Stimulated activated CD4-positive, alpha-beta T cell treated with anti-CD3 and anti-CD28 coated beads, Interleukin-12 subunit alpha, Interleukin-12 subunit beta, amount 100 ng/mL, for 48 hours (primary cell): ENCODE measurements around the gene RICTOR.
"Not testable (repeated sequence)": the region's sequence is repeated elsewhere in the genome, so short reads cannot be mapped to it uniquely, and the experiment has no call there.

Source experiments
- DNase-seq, 3 donors: peaks; one replicate each; pipeline ENCODE4 v3.0.0-alpha.2; 2020; ENCODE audit warnings: low read depth in 2 of 3, low spot score in 1 of 3

RICTOR gene

DNA sequence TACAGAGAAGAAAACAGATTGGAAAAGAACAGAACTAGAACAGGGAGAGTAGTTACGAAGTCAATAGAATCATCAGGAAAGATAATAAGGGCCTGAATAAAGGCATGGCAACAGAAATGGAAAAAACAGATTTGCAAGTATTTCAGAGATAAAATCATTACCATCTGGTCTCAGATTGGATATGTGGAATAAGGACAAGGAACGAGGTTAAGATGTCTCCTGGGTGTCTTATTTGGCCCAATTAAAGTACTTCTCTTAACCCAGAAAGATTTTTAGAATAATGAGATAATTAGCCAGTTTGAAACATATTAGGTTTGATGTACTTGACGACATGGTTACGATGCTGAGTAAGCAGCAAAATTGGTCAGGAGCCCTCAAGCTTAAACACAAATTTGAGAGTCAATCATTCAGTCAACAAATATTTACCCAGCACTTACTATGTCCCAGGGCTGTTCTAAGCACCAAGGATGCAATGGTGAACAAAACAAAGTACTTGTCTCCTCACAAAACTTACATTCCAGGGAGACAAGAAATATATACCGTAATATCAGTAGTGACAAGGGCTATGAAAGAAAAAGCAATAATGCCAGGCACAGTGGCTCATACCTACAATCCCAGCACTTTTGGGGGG lies 18.3 kb downstream of the RICTOR start:
- DNase-seq = no peak

DNA sequence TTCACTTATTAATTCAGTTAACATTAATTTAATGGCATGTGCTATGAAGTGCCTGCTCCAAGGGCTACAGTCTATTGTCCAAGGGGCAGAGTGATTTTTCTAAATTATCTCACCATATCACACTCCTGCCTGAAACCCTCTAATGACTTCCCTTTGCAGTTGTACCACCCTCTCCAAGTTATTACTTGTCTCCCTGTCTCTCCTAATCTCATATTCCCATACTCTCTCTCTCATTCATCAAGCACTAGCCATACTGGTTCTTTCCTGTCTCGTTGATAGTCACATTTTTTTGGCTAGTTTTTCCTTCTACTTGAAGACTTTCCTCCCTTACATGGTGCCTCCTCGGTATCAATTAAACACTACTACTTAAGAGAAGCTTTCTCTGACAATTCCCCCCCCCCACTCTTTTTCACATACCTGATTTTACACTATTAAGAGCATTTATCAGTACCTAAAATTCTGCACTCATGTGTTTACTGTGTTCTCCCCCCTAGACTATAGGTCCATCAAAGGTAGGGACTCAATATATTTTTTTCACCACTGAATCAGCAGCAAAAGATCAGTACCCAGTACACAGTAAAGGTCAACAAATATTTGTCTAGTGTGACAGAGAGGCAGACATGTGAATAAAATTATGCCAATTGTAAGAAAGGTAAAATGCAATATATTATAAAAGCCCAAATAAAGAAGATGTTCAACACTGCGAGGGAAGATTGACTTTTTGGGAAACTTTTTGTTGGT lies 19.0 kb downstream of the RICTOR start:
- no peak for DNase-seq

DNA sequence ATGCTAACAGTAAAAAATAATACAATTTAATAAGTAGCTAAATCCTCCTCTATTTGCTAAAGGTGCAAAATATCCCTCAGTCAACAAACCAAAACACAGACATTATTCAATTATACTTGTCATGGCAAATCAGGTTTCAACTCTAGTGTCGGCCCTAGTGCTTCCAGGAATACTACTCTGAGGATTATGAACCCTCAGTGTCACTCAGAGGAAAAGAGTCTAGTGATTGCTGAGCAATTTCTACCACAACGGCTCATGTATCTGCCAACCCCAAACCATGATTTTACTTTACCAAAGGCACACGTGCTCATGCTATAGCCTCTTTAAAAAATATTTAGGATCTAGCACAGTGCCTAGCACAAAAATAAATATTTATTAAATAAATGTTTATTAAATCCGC lies 21.0 kb downstream of the RICTOR start:
- DNase-seq = no peak

DNA sequence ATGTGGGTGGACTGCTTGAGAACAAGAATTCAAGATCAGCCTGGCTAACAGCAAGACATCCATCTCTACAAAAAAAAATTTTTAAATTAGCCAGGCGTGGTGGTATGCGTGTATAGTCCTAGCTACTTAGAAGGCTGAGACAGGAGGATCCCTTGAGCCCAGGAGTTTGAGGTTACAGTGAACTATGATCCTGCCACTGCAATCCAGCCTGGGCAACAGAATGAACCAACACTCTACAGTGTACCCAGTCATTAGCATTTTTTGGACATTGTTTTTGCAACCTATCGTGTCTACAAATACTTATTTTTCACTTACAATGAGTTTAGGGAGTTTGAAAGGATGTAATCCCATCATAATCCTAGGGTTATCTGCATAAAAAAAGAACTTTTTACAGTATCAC lies 22.1 kb downstream of the RICTOR start:
- DNase-seq = no peak

DNA sequence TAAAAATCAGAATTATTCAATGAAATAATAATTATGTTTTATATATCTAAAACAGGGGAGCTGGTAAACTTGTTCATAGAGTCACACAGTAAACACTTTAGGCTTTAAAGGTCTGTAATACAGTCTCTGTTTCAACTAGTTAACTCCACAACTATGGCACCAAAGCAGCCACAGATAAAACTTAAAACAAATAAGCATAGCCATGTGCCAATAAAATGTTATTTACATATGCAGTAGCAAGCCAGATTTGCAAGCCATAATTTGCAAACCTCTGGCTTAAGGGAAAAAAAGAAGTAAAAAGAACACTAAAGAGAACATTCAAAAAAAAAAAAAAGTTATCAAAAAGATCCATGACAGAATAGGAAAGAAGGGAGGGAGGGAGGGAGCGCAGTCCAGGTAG lies 24.9 kb downstream of the RICTOR start:
- DNase-seq = no peak

DNA sequence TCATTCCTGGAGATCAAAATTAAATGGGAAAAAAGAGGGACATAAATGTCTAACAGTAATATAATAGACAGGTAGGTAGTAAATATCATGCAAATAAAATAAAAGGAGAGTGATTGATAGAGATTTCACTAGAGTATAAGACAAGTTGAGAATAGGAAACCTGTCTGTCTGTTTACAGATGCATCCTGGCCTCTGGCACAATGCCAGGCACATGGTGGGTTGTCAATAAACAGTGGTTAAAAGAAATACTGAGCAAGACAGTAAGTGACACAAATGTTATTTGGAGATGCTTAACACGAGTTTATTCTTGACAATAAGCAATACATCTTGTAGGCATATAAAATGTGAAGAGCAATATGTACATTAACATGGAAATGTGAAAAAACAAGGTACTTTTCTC lies 33.3 kb downstream of the RICTOR start:
- no peak for DNase-seq

DNA sequence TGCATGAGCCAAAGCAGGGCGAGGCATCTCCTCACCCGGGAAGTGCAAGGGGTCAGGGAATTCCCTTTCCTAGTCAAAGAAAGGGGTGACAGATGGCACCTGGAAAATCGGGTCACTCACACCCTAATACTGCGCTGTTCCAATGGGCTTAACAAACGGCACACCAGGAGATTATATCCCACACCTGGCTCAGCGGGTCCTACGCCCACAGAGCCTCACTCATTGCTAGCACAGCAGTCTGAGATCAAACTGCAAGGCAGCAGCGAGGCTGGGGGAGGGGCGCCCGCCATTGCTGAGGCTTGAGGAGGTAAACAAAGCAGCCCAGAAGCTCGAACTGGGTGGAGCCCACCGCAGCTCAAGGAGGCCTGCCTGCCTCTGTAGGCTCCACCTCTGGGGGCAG lies 39.7 kb downstream of the RICTOR start:
- DNase-seq = not testable (repeated sequence)

DNA sequence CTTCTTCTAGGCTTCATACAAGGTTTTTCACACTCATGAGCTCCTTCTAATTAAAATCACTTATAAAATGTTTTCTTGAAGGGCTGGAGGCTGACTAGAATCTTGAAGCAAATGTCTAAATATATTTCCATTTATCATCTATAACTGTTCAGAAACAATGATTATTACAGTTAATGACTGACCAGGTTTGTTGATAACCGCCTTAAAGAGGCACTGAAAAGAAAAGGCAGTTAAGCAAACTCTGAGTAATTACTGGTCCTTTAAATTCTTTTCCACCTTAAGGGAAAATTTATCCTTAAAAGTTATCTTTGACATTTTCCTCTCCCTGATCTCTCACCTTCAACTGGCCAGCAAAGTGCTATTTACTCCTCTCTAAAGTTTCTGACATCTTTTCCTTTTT lies 43.2 kb downstream of the RICTOR start:
- no peak for DNase-seq

DNA sequence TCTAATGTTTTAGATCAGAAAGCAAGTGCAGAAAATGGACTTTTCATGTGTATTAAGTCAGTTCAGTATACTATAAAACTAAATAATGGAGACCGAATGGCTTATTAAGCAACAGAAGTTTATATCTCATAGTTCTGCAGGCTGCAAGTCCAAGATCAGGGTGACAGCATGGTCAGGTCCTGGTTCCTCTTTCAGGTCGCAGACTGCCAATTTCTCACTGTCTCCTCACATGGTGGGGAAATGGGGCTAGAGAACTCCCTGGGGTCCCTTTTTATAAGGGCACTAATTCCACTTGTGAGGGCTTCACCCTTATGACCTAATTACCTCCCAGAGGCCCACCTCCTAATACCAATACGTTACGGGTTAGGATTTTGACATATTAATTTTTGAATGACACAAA lies 48.7 kb downstream of the RICTOR start:
- no peak for DNase-seq

DNA sequence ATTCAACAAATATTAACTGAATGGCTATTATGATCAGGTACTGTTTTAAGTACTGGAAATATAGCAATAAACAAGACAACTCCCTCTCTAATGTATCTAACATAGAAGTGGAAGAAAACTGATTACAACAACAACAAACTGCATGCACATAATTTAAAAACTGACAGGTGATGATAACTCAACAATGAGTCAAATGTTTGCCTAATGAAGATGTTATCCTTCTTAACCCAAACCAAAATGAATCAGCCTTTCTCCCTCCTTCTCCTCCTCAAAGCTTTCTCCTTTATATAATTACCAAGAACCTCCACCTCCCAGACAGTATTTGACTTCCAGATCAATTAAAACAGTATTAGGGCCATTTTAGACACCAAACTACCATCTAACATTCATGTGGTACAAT lies 49.3 kb downstream of the RICTOR start:
- no peak for DNase-seq

DNA sequence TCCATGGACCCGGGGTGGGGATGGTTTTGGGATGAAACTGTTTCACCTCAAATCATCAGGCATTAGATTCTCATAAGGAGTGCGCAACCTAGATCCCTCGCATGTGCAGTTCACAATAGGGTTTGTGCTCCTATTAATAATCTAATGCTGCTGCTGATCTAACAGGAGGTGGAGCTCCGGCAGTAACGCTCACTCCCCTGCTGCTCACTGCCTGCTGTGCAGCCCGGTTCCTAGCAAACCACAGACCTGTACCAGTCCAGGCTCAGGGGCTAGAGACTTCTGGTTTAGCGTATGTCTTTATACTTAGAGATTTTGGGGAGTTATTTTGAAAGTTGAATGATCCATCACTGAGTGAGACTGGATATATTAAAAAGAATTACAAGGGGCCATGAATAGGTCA lies 50.2 kb downstream of the RICTOR start:
- DNase-seq = no peak

DNA sequence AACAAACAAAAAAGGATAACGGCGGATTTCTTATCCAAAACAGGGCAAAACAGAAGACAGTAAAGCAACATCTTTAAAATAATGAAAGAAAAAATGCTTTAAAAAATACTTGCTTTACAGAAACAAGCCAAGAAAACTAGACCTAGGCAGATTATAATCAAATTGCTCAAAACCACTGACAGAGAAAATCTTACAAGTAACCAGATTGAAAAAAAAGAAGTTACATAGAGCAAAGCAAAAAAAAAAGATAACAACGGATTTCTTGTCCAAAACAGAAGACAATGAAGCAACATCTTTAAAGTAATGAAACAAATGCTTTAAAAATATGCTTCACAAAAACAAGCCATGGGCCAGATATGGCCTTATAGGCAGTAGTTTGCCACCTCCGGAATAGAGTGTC lies 51.1 kb downstream of the RICTOR start:
- no peak for DNase-seq

DNA sequence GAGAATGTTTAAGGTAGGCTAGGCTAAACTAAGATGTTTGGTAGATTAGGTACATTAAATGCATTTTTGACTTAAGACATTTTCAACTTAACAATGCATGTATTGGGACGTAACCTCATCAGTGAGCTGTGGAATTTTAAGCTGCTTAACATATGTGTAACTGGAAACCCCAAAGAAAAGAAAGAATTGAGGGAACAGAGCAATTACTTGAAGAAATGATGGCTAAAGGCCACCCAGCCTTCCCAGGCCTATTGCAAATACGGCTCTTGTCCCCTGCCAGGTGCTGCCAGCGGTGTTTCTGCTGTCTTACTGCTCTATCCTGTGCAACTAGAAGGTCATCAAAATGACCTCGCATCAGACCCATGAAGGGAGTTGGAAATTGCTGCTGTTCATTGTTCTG lies 52.0 kb downstream of the RICTOR start:
- no peak for DNase-seq

DNA sequence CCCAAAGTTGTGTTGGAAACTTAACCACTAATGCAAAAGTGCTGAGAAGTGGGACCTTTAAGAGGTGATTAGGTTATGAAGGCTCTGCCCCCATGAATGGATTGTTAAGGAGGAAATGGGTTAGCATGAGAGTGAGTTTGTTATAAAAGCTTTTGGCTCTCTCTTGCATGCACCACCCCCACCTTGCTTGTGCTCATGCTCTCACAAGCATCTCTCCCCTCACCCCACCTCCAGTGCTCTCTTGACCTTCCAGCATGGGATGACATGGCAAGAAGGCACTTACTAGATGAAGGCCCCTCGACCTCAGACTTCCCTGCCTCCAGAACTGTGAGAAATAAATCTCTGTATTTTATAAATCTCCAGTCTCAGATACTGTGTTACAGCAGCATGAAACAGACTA lies 52.8 kb downstream of the RICTOR start:
- no peak for DNase-seq

DNA sequence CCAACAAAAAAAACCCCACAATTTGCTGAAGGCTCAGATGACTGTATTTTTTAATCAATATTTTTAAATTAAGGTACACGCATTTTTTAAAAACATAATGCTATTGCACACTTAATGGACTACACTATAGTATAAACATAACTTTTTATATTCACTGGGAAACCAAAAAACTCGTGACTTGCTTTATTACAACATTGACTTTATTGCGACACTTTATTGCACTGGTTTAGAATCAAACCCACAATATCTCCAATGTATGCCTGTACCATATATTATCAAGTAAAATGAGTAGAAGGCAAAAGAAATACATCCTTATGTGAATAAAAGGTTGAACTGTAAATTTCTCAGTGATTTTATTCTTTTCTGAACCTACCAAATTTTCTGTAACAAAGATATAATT lies 53.7 kb downstream of the RICTOR start:
- DNase-seq = no peak

DNA sequence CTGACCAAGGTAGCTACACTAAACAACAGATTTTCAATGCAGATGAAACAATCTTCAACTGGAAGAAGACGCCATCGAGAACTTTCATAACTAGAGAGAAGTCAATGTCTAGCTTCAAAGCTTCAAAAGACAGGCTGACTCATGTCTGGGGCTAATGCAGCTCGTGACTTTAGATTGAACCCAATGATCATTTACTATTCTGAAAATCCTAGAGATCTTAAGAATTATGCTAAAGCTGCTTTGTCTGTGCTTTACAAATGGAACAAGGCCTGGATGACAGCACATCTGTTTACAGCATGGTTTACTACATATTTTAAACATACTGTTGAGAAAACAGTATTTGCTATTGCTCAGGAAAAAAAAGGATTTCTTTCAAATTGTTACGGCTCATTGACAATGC lies 54.9 kb downstream of the RICTOR start:
- no peak for DNase-seq

DNA sequence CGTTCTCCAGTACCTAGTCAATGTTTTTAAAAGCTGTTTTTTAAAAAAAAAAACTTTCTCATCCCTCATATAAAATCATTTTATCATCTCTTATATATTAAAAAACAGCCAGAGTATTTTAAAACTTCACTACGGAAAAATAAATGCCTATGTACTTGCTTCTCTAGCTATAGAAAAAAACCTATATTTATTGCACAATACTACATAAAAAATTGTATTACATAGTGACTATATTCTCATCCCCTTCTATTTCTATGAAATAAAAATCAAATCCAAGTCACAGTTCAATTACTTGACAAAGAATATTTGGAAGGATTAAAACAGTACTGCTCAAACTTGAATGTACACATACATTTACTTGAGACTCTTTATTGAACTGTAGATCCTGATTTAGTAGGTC lies 56.7 kb downstream of the RICTOR start:
- no peak for DNase-seq

DNA sequence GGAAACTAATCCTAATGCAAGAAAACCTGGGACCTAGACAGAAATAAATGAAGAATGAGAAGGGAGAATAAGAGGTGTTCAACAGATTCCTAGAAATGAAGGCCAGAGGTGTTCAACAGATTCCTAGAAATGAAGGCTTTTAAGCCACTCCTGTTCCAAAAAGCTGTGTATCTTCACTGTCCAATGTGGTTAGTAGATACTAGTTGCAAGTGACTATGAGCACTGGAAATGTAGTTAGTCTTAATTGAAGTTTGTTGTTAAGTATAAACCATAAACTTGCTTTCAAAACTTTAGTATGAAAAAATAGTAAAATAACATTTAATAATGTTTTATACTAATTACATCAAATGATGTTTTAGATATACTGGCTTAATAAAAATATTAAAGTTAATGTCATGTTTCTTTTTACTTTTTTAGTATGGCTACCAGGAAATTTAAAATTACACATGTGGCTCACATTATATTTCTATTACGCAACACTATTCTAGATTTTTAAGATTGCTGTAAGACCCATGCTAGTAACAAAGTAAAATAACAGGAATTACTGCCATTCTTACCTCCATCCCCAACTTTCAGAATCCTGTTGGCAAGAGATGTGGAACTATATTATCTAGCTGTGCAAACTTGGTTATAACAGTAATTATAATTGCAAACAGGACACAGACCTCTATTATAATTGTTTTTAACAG lies 57.5 kb downstream of the RICTOR start:
- DNase-seq = no peak

DNA sequence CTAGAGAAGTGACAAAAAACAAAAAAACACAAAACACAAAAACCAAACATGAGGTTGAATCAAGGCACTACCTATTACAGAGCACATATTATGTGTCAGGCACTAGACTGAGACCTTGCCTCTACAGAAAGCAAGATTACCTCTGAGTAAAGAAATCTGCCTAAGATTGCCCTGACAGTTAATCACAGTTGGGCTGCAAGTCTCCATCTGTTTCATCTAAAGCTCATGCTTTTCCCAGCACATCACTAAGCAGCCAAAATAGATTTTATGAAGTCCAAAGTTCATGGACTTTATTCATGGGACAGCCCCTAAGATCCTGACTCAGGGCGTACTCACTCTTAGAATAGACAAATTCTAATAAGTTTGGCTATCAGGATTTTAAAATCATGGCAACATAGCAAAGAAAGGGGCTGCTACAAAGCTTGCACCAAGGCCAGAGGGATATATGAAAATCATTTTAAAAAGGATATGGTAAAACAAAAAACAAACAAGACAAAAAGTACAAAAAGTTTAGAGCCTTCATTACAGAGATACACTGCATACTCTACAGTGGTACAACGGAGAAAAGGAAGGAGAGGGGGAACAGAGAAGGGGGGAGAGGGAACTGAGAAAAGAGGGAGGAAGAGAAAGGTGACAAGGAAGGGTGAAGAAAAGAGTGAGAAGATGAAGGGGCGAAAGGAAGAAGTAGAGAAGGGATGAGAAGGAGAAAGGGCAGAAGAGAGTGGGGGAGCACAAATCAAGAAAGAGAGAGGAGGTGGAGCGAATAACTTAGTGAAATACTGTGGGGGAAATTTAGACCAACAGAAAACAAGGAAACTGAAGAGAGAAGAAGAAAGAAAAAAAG lies 58.2 kb downstream of the RICTOR start:
- DNase-seq = no peak

DNA sequence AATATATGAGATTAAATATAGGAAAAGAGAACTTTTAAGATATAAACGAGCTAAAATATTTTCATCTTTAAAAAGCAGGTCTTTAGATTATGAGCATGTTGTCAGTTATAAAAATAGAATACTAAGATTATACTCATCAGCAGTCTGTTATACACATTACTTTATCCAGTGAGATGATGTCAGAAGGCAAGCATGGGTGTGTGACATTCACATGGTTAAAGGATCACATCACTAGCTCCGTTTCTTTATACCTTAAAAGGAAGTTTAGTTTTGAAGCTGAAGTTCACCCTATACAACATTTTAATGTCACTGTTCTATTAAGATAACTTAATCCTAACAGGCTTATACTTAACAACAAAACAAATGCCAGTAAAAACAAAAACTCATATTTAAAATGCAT lies 59.6 kb downstream of the RICTOR start:
- no peak for DNase-seq

DNA sequence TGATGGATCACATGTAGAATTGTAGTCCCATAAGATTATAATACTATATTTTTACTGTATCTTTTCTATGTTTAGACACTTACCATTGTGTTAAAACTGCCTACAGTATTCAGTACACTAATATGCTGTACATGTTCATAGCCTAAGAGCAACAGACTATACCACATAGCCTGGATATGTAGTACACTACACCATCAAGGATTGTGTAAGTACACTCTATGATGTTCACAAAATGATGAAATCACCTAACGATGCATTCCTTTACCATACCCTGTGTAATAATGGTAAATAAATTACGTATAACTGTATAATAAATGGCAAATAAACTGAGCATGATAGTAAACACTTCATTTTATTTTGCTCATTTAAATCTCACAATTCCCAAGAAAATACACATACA lies 60.3 kb downstream of the RICTOR start:
- DNase-seq = no peak

DNA sequence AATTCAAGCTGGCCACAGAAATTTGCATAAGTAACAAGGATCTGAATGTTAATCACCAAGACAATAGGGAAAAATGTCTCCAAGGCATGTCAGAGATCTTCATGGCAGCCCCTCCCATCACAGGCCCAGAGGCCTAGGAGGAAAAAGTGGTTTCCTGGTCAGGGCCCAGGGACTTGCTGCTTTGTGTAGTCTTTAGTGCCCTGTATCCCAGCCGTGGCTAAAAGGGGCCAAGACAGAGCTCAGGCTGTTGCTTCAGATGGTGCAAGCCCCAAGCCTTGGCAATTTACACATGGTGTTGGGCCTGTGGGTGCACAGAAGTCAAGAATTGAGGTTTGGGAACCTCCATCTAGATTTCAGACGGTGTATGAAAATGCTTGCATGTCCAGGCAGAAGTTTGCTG lies 63.2 kb downstream of the RICTOR start:
- DNase-seq = not testable (repeated sequence)
